ENCODE measurements around the gene SLC31A2. TPM values are rescaled to one million over a fixed set of nuclear protein-coding genes. Genes with fewer than 3 reads are reported as not detected.
"Not testable (repeated sequence)": the region's sequence is repeated elsewhere in the genome, so short reads cannot be mapped to it uniquely, and the experiment has no call there.

Gene SLC31A2
- total and polyA plus RNA-seq, 2 donors (not counting 1 experiment from before 2014, with no cell fraction given) = 0.67 to 2.3 TPM

DNA sequence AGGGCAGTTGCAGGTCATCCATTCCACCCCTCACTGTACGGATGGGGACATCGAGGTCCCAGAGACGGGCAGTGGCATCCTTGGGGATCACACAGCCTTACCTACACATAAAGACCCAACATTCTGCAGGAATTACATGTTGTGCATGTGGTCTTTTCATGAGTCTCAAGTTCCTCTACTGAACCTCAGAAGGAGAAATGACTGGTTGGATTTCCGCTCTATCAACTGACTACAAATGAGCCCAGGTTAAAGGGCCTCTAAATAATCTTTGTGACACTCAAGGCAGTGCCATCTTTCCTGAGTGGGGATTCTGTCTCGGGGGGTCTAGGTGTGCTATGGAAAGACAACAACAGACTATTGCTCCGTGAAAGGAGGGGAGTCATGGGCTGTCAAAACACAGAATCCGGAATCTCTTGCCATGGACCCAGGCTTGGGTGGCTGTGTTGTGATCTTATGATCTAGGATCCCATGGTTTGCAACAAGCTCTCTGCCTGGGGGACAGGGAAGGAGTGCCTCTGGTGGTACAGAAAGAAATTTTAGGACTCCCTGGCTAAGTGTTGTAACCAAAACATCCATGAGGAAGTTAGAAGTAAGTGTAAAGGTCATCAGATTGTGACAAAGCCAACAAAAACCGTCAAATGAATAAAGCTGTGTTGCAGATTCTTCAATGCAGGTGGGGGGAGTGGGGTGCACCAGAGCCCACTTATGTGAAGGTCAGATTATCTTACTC is 1.9 kb upstream of the SLC31A2 start:
- Mint-ChIP-seq H3K27me3 (peaks cover 17% of the 10 kb centered on the region), H3K4me3 (no peak overlapping the region), H3K27ac (no peak overlapping the region), H3K9me3 (ENCODE audit: insufficient read depth) (no peaks in the 10 kb centered on the region), H3K4me1 (peaks cover 7% of the 10 kb centered on the region)
- POLR2A ChIA-PET = no interaction called here
- H3K4me2 ChIP-seq (replicated peaks; ENCODE audit: low read depth, low read length, poor library complexity, severe bottlenecking) = no peak overlapping the region
- H3K79me2 ChIP-seq (ENCODE audit: control insufficient read depth, insufficient read depth, low read length) = no peaks in the 10 kb centered on the region
- H3K9ac ChIP-seq (ENCODE audit: low read length) = no peak overlapping the region
- TF ChIP-seq EZH2 (IDR thresholded peaks at IDR 0.05; ENCODE audit: borderline replicate concordance, insufficient read depth, low read depth, low read length, poor library complexity, severe bottlenecking) = no peak
- TF ChIP-seq, protein P1, sequence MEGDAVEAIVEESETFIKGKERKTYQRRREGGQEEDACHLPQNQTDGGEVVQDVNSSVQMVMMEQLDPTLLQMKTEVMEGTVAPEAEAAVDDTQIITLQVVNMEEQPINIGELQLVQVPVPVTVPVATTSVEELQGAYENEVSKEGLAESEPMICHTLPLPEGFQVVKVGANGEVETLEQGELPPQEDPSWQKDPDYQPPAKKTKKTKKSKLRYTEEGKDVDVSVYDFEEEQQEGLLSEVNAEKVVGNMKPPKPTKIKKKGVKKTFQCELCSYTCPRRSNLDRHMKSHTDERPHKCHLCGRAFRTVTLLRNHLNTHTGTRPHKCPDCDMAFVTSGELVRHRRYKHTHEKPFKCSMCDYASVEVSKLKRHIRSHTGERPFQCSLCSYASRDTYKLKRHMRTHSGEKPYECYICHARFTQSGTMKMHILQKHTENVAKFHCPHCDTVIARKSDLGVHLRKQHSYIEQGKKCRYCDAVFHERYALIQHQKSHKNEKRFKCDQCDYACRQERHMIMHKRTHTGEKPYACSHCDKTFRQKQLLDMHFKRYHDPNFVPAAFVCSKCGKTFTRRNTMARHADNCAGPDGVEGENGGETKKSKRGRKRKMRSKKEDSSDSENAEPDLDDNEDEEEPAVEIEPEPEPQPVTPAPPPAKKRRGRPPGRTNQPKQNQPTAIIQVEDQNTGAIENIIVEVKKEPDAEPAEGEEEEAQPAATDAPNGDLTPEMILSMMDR (IDR thresholded peaks at IDR 0.05) = no peak
- no peak overlapping the region for H3K4me3 ChIP-seq (ENCODE audit: control extremely low read depth in 1 of 5, extremely low read depth in 1 of 5, insufficient read depth in 1 of 5, low read depth in 2 of 5, low read length in 4 of 5)
- H3K27me3 ChIP-seq (replicated peaks in 1 of 4; ENCODE audit: control extremely low read depth in 1 of 4, control insufficient read depth in 3 of 4, insufficient read depth in 4 of 4, low read length in 3 of 4) = peaks cover 0 to 11% (median 2%) of the 10 kb centered on the region in 4 experiments
- ATAC-seq (ENCODE audit: low read depth) = no peak
- 93% methylated on average over 4 of the region's 8 CpGs for WGBS (ENCODE audit: insufficient coverage)
- no peak overlapping the region for H2AFZ ChIP-seq (ENCODE audit: insufficient read depth, low read depth, low read length, poor library complexity, severe bottlenecking)
- no peak for DNase-seq
- intact Hi-C loops (cut with micrococcal nuclease) = no loop called here
- CTCF ChIA-PET = interaction anchor here (1.0 kb wide), 1 partner anchor 36 kb away, joined by 3 read pairs; no protein-coding TSS in a partner anchor
- H3K36me3 ChIP-seq (replicated peaks in 1 of 2; ENCODE audit: control extremely low read depth in 1 of 2, control insufficient read depth in 1 of 2, extremely low read depth in 1 of 2, insufficient read depth in 2 of 2, low read length in 1 of 2) = no peaks in the 10 kb centered on the region
- H3K4me1 ChIP-seq (ENCODE audit: control insufficient read depth in 2 of 2, insufficient read depth in 2 of 2, low read length in 2 of 2) = peaks cover 0 to 13% of the 10 kb centered on the region in 2 donors
- H3K9me3 ChIP-seq (ENCODE audit: control extremely low read depth in 1 of 3, control insufficient read depth in 2 of 3, insufficient read depth in 1 of 3, low read length in 2 of 3) = no peaks in the 10 kb centered on the region
- no peak overlapping the region for H3K27ac ChIP-seq (ENCODE audit: low read length in 2 of 2)
- H4K20me1 ChIP-seq (ENCODE audit: control insufficient read depth, insufficient read depth, low read length, poor library complexity, severe bottlenecking) = no peaks in the 10 kb centered on the region

DNA sequence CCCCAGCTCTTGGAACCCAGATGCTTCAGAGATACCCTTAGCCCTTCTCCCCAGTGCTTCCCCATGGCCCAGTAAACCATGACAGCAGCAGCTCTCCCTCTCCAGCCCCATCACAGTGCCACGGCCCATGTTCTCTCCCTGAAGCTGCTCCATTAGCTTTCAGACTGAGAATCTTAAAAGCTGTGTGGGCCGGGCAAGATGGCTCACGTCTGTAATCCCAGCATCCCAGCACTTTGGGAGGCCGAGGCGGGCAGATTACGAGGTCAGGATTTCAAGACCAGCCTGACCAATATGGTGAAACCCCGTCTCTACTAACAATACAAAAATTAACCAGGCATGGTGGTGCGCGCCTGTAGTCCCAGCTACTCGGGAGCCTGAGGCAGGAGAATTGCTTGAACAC is 1.2 kb upstream of the SLC31A2 start:
- H3K27me3 Mint-ChIP-seq = peaks cover 16% of the 10 kb centered on the region
- H3K4me3 Mint-ChIP-seq; H3K9me3 ChIP-seq (ENCODE audit: control extremely low read depth in 1 of 3, control insufficient read depth in 2 of 3, insufficient read depth in 1 of 3, low read length in 2 of 3); H3K27me3 ChIP-seq (replicated peaks in 1 of 4; ENCODE audit: control extremely low read depth in 1 of 4, control insufficient read depth in 3 of 4, insufficient read depth in 4 of 4, low read length in 3 of 4); H4K20me1 ChIP-seq (ENCODE audit: control insufficient read depth, insufficient read depth, low read length, poor library complexity, severe bottlenecking); H3K27ac ChIP-seq (ENCODE audit: low read length in 2 of 2); H3K79me2 ChIP-seq (ENCODE audit: control insufficient read depth, insufficient read depth, low read length); H3K9me3 Mint-ChIP-seq (ENCODE audit: insufficient read depth); H3K4me1 Mint-ChIP-seq; DNase-seq; intact Hi-C loops (cut with micrococcal nuclease); H3K27ac Mint-ChIP-seq; ATAC-seq (ENCODE audit: low read depth); H3K36me3 ChIP-seq (replicated peaks in 1 of 2; ENCODE audit: control extremely low read depth in 1 of 2, control insufficient read depth in 1 of 2, extremely low read depth in 1 of 2, insufficient read depth in 2 of 2, low read length in 1 of 2); H3K4me2 ChIP-seq (replicated peaks; ENCODE audit: low read depth, low read length, poor library complexity, severe bottlenecking); H2AFZ ChIP-seq (ENCODE audit: insufficient read depth, low read depth, low read length, poor library complexity, severe bottlenecking); H3K9ac ChIP-seq (ENCODE audit: low read length); POLR2A ChIA-PET; H3K4me3 ChIP-seq (ENCODE audit: control extremely low read depth in 1 of 5, extremely low read depth in 1 of 5, insufficient read depth in 1 of 5, low read depth in 2 of 5, low read length in 4 of 5): not testable (repeated sequence)
- CTCF ChIA-PET = interaction anchor here (1.0 kb wide), 2 partner anchors 37 to 72 kb away, joined by 3 to 4 read pairs; partner anchors contain the start of genes FKBP15 and SLC31A1
- H3K4me1 ChIP-seq (ENCODE audit: control insufficient read depth in 2 of 2, insufficient read depth in 2 of 2, low read length in 2 of 2) = peaks cover 0 to 13% of the 10 kb centered on the region in 2 donors
- 95% methylated on average over 8 of the region's 10 CpGs for WGBS (ENCODE audit: insufficient coverage)
